Measurements from ENCODE around the gene KRT6B. TPM values are rescaled to one million over a fixed set of nuclear protein-coding genes. Genes with fewer than 3 reads are reported as not detected.
"Not testable (repeated sequence)": the region's sequence is repeated elsewhere in the genome, so short reads cannot be mapped to it uniquely, and the experiment has no call there.

The KRT6B gene
- total RNA-seq, 1 experiment from 2014 or later, result not detected

DNA sequence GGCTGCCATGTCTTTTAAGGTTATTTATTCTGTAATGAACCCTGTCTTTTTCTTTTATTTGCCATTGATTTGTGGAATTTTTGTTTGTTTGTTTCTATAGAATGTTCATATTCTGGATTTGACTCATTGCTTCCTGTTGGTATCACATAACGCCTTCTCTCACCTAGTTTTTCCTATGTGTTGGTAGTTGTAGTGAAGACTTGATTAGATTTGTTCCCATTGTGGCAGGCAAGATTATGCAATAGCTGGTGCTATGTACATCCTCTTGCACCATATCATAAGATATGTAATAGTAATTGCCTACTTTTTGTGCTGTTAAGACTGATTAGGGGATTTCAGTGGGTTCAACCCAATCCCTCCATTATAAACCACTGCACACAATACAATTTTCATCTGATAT lies 3.9 kb upstream of the KRT6B start:
- no peaks in the 10 kb centered on the region for H3K4me1 ChIP-seq
- ChIA-PET POLR2A (no interaction called here), CTCF (no interaction called here)
- H3K9me3 ChIP-seq, result no peaks in the 10 kb centered on the region
- H3K27me3 Mint-ChIP-seq (ENCODE audit: insufficient read depth, unreplicated experiment), result peaks cover 10% of the 10 kb centered on the region
- H3K4me3 ChIP-seq (ENCODE audit: low read depth, low read length), result no peak overlapping the region
- no peaks in the 10 kb centered on the region for H3K4me1 Mint-ChIP-seq (ENCODE audit: low read depth, unreplicated experiment)
- H3K9me3 Mint-ChIP-seq (ENCODE audit: unreplicated experiment), result no peaks in the 10 kb centered on the region
- no peak overlapping the region for H3K27ac Mint-ChIP-seq (ENCODE audit: unreplicated experiment)
- H3K36me3 ChIP-seq (ENCODE audit: control insufficient read depth, insufficient read depth, low read length), result no peaks in the 10 kb centered on the region
- TF ChIP-seq, protein P1, sequence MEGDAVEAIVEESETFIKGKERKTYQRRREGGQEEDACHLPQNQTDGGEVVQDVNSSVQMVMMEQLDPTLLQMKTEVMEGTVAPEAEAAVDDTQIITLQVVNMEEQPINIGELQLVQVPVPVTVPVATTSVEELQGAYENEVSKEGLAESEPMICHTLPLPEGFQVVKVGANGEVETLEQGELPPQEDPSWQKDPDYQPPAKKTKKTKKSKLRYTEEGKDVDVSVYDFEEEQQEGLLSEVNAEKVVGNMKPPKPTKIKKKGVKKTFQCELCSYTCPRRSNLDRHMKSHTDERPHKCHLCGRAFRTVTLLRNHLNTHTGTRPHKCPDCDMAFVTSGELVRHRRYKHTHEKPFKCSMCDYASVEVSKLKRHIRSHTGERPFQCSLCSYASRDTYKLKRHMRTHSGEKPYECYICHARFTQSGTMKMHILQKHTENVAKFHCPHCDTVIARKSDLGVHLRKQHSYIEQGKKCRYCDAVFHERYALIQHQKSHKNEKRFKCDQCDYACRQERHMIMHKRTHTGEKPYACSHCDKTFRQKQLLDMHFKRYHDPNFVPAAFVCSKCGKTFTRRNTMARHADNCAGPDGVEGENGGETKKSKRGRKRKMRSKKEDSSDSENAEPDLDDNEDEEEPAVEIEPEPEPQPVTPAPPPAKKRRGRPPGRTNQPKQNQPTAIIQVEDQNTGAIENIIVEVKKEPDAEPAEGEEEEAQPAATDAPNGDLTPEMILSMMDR (IDR thresholded peaks at IDR 0.05; ENCODE audit: insufficient read depth in 1 of 2, low read depth in 1 of 2, low read length in 1 of 2, severe bottlenecking in 1 of 2, unreplicated experiment in 1 of 2), result no peak
- H3K4me3 Mint-ChIP-seq (ENCODE audit: unreplicated experiment), result no peak overlapping the region
- intact Hi-C loops (cut with micrococcal nuclease; ENCODE audit: unreplicated experiment), result no loop called here
- no peak for DNase-seq
- H3K36me3 Mint-ChIP-seq (ENCODE audit: insufficient read depth, unreplicated experiment), result no peaks in the 10 kb centered on the region
- no TSS peak for BruUV-seq (replicated peaks)
- no peaks in the 10 kb centered on the region for H3K27me3 ChIP-seq (replicated peaks; ENCODE audit: control insufficient read depth, insufficient read depth, low read length)

DNA sequence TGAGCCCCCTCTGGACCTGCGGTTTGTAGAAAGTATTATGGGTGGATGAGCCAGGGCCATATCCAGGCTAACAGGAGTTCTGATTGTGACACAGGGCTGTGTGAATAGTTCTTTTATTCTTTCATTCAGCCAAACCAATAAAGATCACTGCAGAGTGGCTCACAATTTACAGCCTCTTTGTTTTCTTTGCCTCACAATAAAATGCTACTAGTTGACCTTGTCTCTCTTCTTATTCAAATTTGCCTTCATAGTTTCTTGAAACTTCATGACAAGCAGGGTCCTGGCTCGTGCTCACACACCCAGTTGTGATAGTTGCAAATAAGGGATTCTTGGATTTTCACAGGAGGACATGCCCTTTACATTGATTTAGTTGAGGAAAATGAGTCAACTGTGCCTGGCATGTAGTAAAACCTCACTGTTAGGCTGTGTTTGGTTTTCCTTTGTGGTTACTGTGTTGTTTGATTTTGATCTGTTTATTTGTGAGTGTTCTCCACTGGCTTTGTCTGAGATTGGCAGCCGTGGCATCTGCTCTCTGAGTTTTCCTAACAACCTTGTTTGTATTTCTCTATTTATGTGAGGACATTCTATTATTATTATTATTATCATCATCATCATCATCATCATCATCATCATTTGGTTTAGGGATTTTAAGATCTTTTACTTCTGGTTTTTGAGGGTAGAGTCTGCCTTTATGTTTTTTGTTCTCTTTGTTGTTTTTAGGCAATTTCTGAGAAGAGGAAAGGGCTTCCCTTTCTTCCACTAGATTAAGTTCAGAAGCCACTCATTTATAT lies 2.7 kb upstream of the KRT6B start:
- no peak for DNase-seq
- intact Hi-C loops (cut with micrococcal nuclease; ENCODE audit: unreplicated experiment), result no loop called here
- ChIA-PET CTCF (no interaction called here), POLR2A (no interaction called here)
- Histone ChIP-seq H3K36me3 (ENCODE audit: control insufficient read depth, insufficient read depth, low read length) (no peaks in the 10 kb centered on the region), H3K27me3 (replicated peaks; ENCODE audit: control insufficient read depth, insufficient read depth, low read length) (no peaks in the 10 kb centered on the region), H3K4me1 (no peaks in the 10 kb centered on the region), H3K4me3 (ENCODE audit: low read depth, low read length) (no peak overlapping the region), H3K9me3 (no peaks in the 10 kb centered on the region)
- H3K36me3 Mint-ChIP-seq (ENCODE audit: insufficient read depth, unreplicated experiment), result no peaks in the 10 kb centered on the region
- no TSS peak for BruUV-seq (replicated peaks)
- H3K9me3 Mint-ChIP-seq (ENCODE audit: unreplicated experiment), result no peaks in the 10 kb centered on the region
- no peak overlapping the region for H3K27ac Mint-ChIP-seq (ENCODE audit: unreplicated experiment)
- no peaks in the 10 kb centered on the region for H3K4me1 Mint-ChIP-seq (ENCODE audit: low read depth, unreplicated experiment)
- peaks cover 9% of the 10 kb centered on the region for H3K27me3 Mint-ChIP-seq (ENCODE audit: insufficient read depth, unreplicated experiment)
- no peak overlapping the region for H3K4me3 Mint-ChIP-seq (ENCODE audit: unreplicated experiment)
- TF ChIP-seq, protein P1 (IDR thresholded peaks at IDR 0.05; ENCODE audit: insufficient read depth in 1 of 2, low read depth in 1 of 2, low read length in 1 of 2, severe bottlenecking in 1 of 2, unreplicated experiment in 1 of 2), result no peak

DNA sequence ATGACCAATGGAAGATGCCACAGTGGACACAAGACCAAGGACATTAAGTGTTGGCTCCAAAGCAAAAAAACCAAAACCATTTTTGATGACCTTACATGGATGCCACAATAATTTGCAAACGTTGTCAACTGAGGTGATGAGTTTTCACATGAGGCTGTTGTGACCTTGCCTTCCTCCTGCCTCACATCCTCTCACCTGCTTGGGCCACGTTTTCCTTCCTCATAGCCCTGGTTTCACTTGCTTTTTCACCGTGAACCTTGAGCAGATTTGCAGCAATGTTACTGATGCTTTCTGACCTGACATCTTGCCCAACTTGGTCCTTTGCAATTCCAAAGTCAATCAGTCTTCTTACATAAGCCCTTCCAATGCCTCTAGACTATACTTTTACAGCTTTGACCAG lies 3.7 kb downstream of the KRT6B start:
- no peak overlapping the region for H3K4me3 ChIP-seq (ENCODE audit: low read depth, low read length)
- intact Hi-C loops (cut with micrococcal nuclease; ENCODE audit: unreplicated experiment), result no loop called here
- no peaks in the 10 kb centered on the region for H3K27me3 Mint-ChIP-seq (ENCODE audit: insufficient read depth, unreplicated experiment)
- CTCF ChIA-PET, result no interaction called here
- no peak overlapping the region for H3K4me3 Mint-ChIP-seq (ENCODE audit: unreplicated experiment)
- H3K9me3 ChIP-seq, result no peaks in the 10 kb centered on the region
- H3K36me3 Mint-ChIP-seq (ENCODE audit: insufficient read depth, unreplicated experiment), result no peaks in the 10 kb centered on the region
- H3K4me1 ChIP-seq, result peaks cover 10% of the 10 kb centered on the region
- no peaks in the 10 kb centered on the region for H3K9me3 Mint-ChIP-seq (ENCODE audit: unreplicated experiment)
- no peaks in the 10 kb centered on the region for H3K36me3 ChIP-seq (ENCODE audit: control insufficient read depth, insufficient read depth, low read length)
- no peak for DNase-seq
- TF ChIP-seq, protein P1 (IDR thresholded peaks at IDR 0.05; ENCODE audit: insufficient read depth in 1 of 2, low read depth in 1 of 2, low read length in 1 of 2, severe bottlenecking in 1 of 2, unreplicated experiment in 1 of 2), result no peak
- H3K4me1 Mint-ChIP-seq (ENCODE audit: low read depth, unreplicated experiment), result peaks cover 5% of the 10 kb centered on the region
- H3K27me3 ChIP-seq (replicated peaks; ENCODE audit: control insufficient read depth, insufficient read depth, low read length), result no peaks in the 10 kb centered on the region
- POLR2A ChIA-PET, result no interaction called here
- no peak overlapping the region for H3K27ac Mint-ChIP-seq (ENCODE audit: unreplicated experiment)
- BruUV-seq (replicated peaks), result no TSS peak

DNA sequence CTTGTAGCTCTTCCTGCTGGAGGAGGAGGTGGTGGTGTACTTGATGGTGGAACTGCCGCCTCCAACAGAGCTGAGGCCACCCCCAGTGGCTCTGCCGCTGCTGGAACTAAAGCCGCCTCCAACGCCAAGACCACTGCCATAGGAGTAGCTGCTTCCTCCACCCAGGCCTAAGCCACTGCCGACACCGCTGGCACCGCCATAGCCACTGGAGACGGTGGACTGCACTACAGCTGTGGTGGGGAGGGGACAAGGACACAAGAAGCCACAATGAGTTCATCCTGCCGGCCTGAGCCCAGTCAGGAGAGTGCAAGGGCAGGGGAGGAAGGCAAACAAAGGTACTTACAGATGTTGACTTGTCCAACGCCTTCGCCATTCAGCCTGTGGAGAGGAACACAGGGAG lies 4.8 kb downstream of the KRT6B start:
- peaks cover 16% of the 10 kb centered on the region for H3K4me1 Mint-ChIP-seq (ENCODE audit: low read depth, unreplicated experiment)
- CTCF ChIA-PET; H3K9me3 ChIP-seq; POLR2A ChIA-PET; intact Hi-C loops (cut with micrococcal nuclease; ENCODE audit: unreplicated experiment); DNase-seq; BruUV-seq (replicated peaks); H3K4me3 Mint-ChIP-seq (ENCODE audit: unreplicated experiment); H3K9me3 Mint-ChIP-seq (ENCODE audit: unreplicated experiment); H3K36me3 ChIP-seq (ENCODE audit: control insufficient read depth, insufficient read depth, low read length); H3K4me3 ChIP-seq (ENCODE audit: low read depth, low read length); H3K36me3 Mint-ChIP-seq (ENCODE audit: insufficient read depth, unreplicated experiment); H3K27me3 Mint-ChIP-seq (ENCODE audit: insufficient read depth, unreplicated experiment); H3K27me3 ChIP-seq (replicated peaks; ENCODE audit: control insufficient read depth, insufficient read depth, low read length); H3K27ac Mint-ChIP-seq (ENCODE audit: unreplicated experiment): not testable (repeated sequence)
- peaks cover 20% of the 10 kb centered on the region for H3K4me1 ChIP-seq

Data from Caco-2 (cell line).